ENCODE data around the gene CCDC78. TPM values are rescaled to one million over a fixed set of nuclear protein-coding genes. Genes with fewer than 3 reads are reported as not detected.

CCDC78 gene
- total and polyA plus RNA-seq, 2 donors (not counting 3 experiments of a cell fraction or from before 2014, with no cell fraction given) = 0.50 to 1.3 TPM

DNA sequence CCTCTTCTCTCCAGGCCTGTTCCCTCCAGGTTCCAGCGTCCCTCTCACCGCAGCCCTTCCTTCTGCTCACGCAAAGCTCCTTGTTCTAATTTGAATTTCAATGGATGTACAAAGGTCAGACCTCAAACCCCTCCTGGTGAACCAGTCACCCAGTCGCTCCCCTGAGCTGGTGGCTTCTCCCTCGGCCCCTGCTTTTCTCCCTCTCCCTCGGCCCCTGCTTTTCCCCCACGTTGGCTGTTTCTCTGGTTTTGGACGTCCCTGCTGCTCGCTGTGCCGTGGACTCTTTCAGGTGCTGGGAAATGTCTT lies 25.7 kb upstream of the CCDC78 start:
- no peak overlapping the region for H2AFZ ChIP-seq (ENCODE audit: low read depth, low read length)
- intact Hi-C loops (cut with micrococcal nuclease) = no loop called here
- TF ChIP-seq, protein P1, sequence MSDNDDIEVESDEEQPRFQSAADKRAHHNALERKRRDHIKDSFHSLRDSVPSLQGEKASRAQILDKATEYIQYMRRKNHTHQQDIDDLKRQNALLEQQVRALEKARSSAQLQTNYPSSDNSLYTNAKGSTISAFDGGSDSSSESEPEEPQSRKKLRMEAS (IDR thresholded peaks at IDR 0.05; ENCODE audit: insufficient read depth, insufficient read length) = no peak
- TF ChIP-seq GATA2 (IDR thresholded peaks at IDR 0.05; ENCODE audit: insufficient read depth, insufficient read length, low read depth, low read length) (no peak), EZH2 (IDR thresholded peaks at IDR 0.05; ENCODE audit: borderline replicate concordance, low read depth, low read length, severe bottlenecking) (peak; percentile 19)

DNA sequence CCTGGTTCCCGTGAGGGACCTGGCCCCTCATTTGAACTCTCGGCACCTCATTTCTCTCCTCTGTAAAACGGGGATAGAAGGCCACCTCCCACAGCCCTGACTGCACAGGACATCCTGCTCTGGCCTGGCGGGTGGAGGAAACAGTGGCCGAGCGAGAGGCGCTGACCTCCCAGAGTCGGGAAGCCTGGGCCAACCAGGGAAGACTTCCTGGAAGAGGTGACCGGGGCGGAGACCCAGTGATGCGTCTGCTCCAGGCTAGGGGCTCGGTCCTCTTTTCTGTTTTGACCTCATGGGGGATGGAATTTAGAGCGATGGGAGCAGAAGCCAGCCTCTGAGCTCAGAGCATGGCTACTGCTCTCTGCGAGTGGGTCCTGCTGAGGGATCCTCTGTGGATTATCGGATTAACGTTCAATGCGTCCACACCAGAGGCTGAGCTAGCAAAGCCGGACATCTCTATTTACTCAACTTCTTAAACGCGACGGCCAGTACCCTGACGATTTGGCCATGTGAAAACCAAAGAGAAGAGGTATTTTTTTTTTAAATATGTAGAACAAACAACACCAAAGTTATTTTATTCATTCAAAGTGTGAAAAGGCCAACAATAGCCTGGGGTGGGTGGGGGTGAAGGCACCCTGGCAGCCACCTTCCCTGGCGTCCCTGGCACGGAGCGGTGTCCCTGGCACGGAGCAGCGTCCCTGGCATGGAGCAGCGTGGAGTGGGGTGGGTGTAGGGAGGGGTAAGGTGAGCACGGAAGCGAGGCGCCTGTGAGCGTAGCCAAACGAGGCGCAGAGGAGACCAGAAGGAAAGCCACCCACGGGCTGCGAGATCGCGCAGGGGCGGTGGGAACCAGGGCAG lies 25.1 kb upstream of the CCDC78 start:
- DNase-seq (ENCODE audit: low read depth, low spot score) (no peak), FAIRE-seq (no peak)
- Histone ChIP-seq H3K9ac (replicated peaks; ENCODE audit: extremely low read depth, insufficient read depth, low read length) (no peak overlapping the region), H3K9me1 (replicated peaks; ENCODE audit: control insufficient read depth, extremely low read depth, insufficient read depth, low read length) (no peaks in the 10 kb centered on the region), H3K79me2 (ENCODE audit: control insufficient read depth, insufficient read depth, low read length) (no peaks in the 10 kb centered on the region), H3K9me3 (replicated peaks; ENCODE audit: control insufficient read depth, insufficient read depth, low read length) (no peaks in the 10 kb centered on the region), H3K36me3 (ENCODE audit: control insufficient read depth in 2 of 2, extremely low read depth in 1 of 2, insufficient read depth in 2 of 2, low read length in 2 of 2) (no peaks in the 10 kb centered on the region), H3K27ac (ENCODE audit: insufficient read depth, low read depth, low read length) (no peak overlapping the region), H3K4me2 (ENCODE audit: insufficient read depth, low read length) (no peak overlapping the region), H3K27me3 (ENCODE audit: control insufficient read depth in 2 of 2, insufficient read depth in 2 of 2, low read length in 2 of 2) (peaks cover 4% of the 10 kb centered on the region in 2 experiments), H2AFZ (ENCODE audit: low read depth, low read length) (no peak overlapping the region), H3K4me3 (replicated peaks in 1 of 3; ENCODE audit: insufficient read depth in 1 of 3, low read depth in 1 of 3, low read length in 3 of 3) (no peak overlapping the region), H4K20me1 (replicated peaks; ENCODE audit: control insufficient read depth, extremely low read depth, insufficient read depth, low read length) (no peaks in the 10 kb centered on the region), H3K4me1 (ENCODE audit: control insufficient read depth, extremely low read depth, insufficient read depth, low read length) (no peaks in the 10 kb centered on the region)
- CTCF ChIA-PET = interaction anchor here (1.2 kb wide), 1 partner anchor 39 kb away, joined by 3 read pairs; no protein-coding TSS in a partner anchor
- no peak for TF ChIP-seq MYC (IDR thresholded peaks at IDR 0.05; ENCODE audit: low read depth, low read length)
- TF ChIP-seq GATA2 (IDR thresholded peaks at IDR 0.05; ENCODE audit: insufficient read depth, insufficient read length, low read depth, low read length) = no peak
- TF ChIP-seq POLR2AphosphoS5 (IDR thresholded peaks at IDR 0.05; ENCODE audit: insufficient read depth, low read depth, low read length) = no peak
- no peak for TF ChIP-seq POLR2A (IDR thresholded peaks at IDR 0.05; ENCODE audit: low read depth, low read length)
- TF ChIP-seq JUN (IDR thresholded peaks at IDR 0.05; ENCODE audit: borderline replicate concordance, insufficient read depth, insufficient read length, low read depth) = no peak
- TF ChIP-seq, protein P2, sequence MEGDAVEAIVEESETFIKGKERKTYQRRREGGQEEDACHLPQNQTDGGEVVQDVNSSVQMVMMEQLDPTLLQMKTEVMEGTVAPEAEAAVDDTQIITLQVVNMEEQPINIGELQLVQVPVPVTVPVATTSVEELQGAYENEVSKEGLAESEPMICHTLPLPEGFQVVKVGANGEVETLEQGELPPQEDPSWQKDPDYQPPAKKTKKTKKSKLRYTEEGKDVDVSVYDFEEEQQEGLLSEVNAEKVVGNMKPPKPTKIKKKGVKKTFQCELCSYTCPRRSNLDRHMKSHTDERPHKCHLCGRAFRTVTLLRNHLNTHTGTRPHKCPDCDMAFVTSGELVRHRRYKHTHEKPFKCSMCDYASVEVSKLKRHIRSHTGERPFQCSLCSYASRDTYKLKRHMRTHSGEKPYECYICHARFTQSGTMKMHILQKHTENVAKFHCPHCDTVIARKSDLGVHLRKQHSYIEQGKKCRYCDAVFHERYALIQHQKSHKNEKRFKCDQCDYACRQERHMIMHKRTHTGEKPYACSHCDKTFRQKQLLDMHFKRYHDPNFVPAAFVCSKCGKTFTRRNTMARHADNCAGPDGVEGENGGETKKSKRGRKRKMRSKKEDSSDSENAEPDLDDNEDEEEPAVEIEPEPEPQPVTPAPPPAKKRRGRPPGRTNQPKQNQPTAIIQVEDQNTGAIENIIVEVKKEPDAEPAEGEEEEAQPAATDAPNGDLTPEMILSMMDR (IDR thresholded peaks at IDR 0.05; ENCODE audit: extremely low read depth in 1 of 2, insufficient read depth in 1 of 2, low read depth in 1 of 2, low read length in 2 of 2) = no peak
- TF ChIP-seq FOS (IDR thresholded peaks at IDR 0.05; ENCODE audit: borderline replicate concordance, insufficient read depth, low read length) = no peak
- TF ChIP-seq, protein P1 (IDR thresholded peaks at IDR 0.05; ENCODE audit: insufficient read depth, insufficient read length) = no peak
- TF ChIP-seq EZH2 (IDR thresholded peaks at IDR 0.05; ENCODE audit: borderline replicate concordance, low read depth, low read length, severe bottlenecking) = no peak
- intact Hi-C loops (cut with micrococcal nuclease) = no loop called here
- POLR2A ChIA-PET = no interaction called here
- dilution Hi-C loops (cut with MboI; ENCODE audit: extremely low pct_ligation_motif_present, low sequenced_read_pairs) = no loop called here
- no TSS peak for BruUV-seq (replicated peaks)

More for the DNA sequence above, 25.7 kb upstream of the CCDC78 start:
- no peaks in the 10 kb centered on the region for H3K4me1 ChIP-seq (ENCODE audit: control insufficient read depth, extremely low read depth, insufficient read depth, low read length)
- H3K27me3 ChIP-seq (ENCODE audit: control insufficient read depth in 2 of 2, insufficient read depth in 2 of 2, low read length in 2 of 2) = peaks cover 4 to 6% of the 10 kb centered on the region in 2 experiments
- H3K27ac ChIP-seq (ENCODE audit: insufficient read depth, low read depth, low read length) = no peak overlapping the region
- CTCF ChIA-PET = no interaction called here
- no peak overlapping the region for H3K4me2 ChIP-seq (ENCODE audit: insufficient read depth, low read length)
- H3K4me3 ChIP-seq (replicated peaks in 1 of 3; ENCODE audit: insufficient read depth in 1 of 3, low read depth in 1 of 3, low read length in 3 of 3) = no peak overlapping the region
- no peaks in the 10 kb centered on the region for H4K20me1 ChIP-seq (replicated peaks; ENCODE audit: control insufficient read depth, extremely low read depth, insufficient read depth, low read length)
- dilution Hi-C loops (cut with MboI; ENCODE audit: extremely low pct_ligation_motif_present, low sequenced_read_pairs) = no loop called here
- POLR2A ChIA-PET = no interaction called here
- BruUV-seq (replicated peaks) = no TSS peak
- no peak for DNase-seq (ENCODE audit: low read depth, low spot score)
- H3K9me3 ChIP-seq (replicated peaks; ENCODE audit: control insufficient read depth, insufficient read depth, low read length) = no peaks in the 10 kb centered on the region
- H3K36me3 ChIP-seq (ENCODE audit: control insufficient read depth in 2 of 2, extremely low read depth in 1 of 2, insufficient read depth in 2 of 2, low read length in 2 of 2) = no peaks in the 10 kb centered on the region
- no peaks in the 10 kb centered on the region for H3K79me2 ChIP-seq (ENCODE audit: control insufficient read depth, insufficient read depth, low read length)
- H3K9me1 ChIP-seq (replicated peaks; ENCODE audit: control insufficient read depth, extremely low read depth, insufficient read depth, low read length) = no peaks in the 10 kb centered on the region
- no peak for FAIRE-seq
- H3K9ac ChIP-seq (replicated peaks; ENCODE audit: extremely low read depth, insufficient read depth, low read length) = no peak overlapping the region
